NT2/D1 (cell line): ENCODE measurements around the gene FUT1.

Experiments
- SUZ12 ChIP-seq: IDR thresholded peaks from 2 replicates; pipeline ENCODE4 v1.6.1; 2011; ENCODE audit not compliant: insufficient read length, insufficient read depth; ENCODE audit errors: extremely low read depth
- ZNF274 ChIP-seq: IDR thresholded peaks from 2 replicates; pipeline ENCODE4 v1.6.1; 2011; ENCODE audit warnings: mild to moderate bottlenecking, low read depth, low read length

DNA sequence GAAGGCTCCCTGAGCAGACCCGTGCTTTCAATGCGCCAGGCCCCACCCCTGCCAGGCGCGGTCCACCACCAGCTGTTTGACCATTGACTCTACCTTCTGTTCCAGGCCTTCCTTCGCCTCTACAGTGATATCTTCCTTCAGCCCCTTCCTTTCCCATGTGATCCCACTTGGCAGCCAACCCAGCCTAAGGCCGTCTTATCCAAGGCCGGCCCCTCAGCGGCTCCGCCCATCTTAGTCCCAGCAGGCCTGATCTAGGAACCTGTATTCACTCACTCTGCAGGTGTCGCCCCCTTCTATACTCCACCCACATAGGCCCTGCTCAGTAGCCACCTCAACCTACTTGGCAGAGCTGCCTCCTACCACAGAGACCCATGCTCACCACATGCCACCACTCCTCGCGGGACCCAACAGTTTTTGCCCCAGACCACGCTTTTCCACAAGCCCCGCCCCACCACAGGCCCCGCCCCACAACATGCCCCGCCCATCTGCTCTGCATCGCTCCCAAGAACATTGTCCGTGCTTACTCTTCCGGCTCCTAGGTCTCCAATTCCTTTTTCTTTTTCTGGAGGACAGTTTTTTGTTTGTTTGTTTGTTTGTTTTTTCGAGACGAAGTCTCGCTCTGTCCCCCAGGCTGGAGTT is 15.0 kb downstream of the FUT1 start:
- TF ChIP-seq SUZ12 (no peak), ZNF274 (no peak)
